NCI-H82 treated with DMSO at 0.1 percent for 48 hours (cell line): ENCODE data around the gene IL27RA.

Experiments used
- DNase-seq: peaks from one replicate; lab custom pipeline; 2025; ENCODE audit not compliant: unreplicated experiment; lab: John Stamatoyannopoulos, UW

IL27RA gene

DNA sequence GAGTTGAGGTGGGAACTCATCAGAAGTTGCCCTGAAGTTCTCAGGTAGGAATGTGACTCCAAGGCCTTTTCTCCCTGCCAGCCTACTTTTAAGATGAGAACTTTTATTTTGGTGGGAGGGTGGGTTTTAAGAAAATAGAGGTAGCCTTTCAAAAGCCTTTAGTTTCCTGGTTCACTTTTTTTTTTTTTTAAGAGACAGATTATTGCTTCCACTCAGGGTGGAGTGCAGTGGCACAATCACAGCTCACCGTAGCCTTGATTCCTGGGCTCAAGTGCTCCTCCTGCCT, 51.1 kb downstream of the IL27RA start:
- DNase-seq = no peak

DNA sequence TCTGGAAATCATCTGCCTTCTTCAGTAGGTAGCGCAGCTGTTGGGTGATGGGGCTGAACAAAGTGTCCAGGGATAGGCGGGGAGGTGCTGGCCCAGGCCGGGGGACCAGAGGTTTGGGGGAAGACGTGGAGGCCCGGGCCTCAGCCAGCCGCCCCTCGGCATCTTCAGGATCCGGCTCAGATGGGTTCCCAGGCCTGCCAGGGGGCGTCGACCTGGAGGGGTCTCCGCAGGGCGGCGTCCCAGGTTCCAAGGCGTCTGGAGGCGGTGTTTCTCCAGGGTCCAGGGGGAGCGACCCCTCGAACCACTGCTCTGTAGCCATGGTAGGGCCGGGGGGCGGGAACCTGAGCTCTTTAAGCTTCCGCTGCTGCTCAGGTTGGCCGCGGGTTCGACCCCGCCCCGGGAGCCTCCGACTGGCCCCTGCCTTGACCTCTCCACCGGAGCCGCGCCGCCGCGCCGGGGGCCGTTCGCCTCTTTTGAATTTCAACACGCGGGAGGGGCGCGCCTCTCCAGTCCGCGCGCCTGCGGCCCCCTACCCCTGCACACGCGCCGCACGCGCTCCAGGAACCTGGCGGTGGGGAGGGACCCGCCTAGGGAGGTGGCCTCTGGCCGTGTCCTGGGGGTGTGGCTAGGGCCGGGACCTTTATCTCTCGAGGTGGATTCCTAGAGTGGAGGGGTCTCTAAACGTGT, 53.9 kb downstream of the IL27RA start, which contains the start of gene C19orf67:
Gene C19orf67, minus strand, starts transcription at position 475 of the 687 bp plus-strand sequence. Its CDS starts 156 bp downstream, at position 319.
- DNase-seq = no peak

DNA sequence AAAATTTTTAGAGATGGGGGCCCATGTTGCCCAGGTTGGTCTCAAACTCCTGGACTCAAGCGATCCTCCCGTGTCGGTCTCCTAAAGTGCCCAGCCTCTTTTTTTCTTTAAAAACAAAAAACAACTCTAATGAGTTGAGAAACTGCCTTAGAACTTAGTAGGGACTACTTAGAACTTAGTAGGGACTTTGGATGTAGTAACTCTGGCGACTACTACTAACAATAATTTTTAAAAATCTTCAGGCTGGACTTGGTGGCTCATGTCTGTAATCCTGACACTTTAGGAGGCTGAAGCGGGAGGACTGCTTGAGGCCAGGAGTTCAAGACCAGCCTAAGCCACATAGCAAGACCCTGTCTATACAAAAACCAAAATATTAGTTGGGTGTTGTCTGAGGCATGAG, 54.5 kb downstream of the IL27RA start:
- no peak for DNase-seq

DNA sequence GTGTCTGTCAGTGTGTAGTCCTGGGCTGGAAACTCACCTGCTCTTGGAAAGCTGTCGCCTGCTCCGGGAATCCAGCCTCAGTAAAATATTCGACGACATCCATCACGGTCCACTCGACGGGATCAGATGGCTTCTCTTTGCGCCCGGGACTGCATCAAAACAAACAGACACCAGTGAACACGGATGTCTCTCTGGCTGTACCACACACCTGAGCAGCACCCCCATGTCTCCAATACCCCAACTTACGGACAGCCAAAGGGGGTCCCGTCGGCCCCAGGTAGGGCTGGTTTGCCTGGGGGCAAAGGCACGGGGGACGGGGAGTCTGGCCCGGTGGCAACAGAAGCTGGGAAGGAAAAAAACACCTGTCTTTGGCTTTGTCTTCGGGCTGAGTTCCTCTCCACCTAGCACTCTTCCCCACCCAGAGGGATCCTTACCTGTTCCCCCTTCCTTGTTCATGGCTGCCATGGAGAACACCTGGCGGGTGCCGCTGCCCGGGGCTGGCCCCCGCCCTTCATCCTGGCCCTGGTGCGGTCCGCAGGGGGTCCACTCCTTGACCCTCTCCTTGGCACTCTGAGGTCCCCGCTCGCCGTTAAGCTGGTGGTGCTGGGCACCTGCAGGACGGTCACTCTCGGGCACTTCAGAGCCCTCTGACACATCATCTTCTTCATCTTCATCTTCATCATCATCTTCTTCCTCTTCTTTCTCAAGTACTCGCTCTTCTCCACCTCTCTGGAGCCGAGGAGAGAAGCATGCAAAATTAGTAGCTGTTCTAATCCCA, 57.3 kb downstream of the IL27RA start:
- no peak for DNase-seq

DNA sequence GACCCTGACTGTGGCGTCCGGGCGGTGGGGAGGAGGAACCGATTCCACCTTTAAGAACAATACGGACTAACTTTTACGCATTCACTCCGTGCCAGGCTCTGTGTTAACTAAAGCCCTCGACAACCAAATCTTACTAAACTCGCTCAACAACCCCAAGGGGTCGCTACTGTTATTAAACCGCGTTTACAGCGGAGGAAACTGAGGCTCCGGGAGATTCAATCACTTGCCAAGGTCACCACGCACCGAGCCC, 57.8 kb downstream of the IL27RA start:
- no peak for DNase-seq

DNA sequence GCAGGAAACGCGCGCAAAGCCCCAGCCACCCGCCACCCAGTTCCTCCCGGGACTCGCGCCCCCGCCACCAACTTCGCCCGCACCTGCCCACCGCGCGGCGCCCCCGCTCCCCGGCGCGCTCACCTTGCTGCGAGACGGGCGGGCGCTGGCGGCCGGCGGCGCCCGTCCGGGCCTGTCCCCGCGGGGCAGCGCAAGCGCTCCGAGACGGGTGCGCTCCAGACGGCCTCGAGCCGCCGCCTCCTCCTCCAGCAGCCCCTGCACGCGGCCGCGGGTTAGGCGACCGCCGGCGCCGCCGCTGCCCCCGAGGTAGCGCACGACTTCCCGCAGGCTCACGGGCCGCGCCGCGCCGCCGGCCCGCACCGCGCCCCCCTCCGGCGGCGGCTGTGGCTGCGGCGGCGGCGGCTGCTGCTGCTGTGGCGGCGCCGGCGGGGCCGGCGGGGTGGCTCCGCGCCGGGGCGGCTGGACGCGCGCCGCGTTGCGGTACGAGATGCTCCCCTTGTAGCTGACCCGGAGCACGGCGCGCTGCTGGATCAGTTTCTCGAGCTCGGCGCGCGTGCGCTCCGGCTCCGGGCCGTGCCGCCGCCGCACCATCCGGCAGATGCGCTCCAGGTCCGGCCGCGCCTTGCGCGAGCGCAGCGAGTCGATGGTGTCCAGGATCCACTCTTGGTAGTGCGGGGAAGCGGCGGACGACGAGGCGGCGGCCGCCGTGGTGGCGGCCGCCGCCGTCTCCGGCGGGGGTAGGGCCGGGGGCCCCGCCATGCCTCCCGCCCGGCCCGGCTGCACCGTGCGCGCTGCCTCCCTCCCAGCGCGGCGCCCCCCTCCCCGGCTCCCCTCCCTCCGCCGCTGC, 58.3 kb downstream of the IL27RA start:
- DNase-seq = no peak

DNA sequence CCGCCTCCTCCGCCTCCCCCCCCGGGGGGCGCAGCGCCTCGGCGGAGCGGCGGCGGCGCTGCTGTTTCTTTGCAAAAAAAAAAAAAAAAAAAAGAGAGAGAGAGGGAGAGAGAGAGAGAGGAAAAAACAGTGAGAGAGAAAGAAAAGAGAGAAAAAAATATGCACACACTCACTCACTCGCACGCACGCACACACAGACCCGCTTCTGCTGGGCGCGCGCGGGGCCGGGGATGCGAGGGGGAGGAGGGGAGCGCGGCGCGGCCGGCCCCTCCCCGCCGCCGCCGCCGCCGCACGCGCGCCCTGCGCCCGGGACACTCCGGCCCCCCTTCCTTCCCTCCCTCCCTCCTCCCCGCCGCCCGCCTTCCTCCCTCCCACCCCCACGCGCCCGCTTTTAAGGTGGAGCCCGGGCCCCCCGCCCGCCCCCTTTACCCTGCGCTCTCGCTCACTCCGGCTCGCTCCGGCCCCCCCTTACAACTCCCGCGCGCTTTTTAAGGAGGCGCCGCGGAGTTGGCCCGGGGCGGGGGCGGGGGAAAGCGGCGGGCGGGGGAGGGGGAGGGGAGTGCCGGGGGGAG, 59.0 kb downstream of the IL27RA start, which contains the start of gene SAMD1:
Gene SAMD1, minus strand, starts transcription at position 243 of the 572 bp plus-strand sequence.
- peak; percentile 88 for DNase-seq

DNA sequence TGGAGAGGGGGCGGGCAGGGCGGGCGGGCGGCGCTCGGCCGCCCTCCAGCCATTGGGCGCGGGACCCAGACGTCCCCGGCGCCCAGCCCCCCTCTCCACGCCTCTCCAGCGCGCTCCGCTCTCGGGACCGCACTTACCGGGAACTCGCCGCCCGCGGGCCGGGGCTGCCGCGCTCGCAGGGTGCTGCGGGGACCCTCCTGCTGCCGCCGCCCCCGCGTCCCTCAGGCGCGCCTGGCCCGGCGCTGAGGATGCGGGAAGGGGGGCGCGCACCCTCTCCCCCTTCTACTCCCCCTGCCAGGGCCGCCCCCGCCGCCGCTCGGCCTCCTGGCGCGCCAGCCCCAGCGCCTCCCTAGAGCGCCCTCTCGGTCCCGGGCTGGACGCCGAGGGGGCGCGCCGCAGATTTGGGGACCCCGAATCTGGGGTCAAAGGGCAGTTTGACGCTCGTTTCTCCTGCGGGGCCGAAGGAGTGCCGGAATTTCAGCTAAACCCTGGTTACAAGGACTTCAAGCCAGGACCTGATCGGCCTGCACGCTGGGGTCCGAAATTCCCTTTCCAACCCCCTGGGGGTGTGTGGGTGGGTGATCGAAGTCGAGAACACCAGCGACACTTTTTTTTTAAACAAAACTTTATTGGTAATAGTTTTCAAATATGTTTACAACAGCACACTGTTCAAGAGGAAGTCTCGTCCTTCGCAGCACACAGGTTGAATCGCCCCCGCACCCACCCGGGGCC, 59.7 kb downstream of the IL27RA start:
- DNase-seq = peak; percentile 65

DNA sequence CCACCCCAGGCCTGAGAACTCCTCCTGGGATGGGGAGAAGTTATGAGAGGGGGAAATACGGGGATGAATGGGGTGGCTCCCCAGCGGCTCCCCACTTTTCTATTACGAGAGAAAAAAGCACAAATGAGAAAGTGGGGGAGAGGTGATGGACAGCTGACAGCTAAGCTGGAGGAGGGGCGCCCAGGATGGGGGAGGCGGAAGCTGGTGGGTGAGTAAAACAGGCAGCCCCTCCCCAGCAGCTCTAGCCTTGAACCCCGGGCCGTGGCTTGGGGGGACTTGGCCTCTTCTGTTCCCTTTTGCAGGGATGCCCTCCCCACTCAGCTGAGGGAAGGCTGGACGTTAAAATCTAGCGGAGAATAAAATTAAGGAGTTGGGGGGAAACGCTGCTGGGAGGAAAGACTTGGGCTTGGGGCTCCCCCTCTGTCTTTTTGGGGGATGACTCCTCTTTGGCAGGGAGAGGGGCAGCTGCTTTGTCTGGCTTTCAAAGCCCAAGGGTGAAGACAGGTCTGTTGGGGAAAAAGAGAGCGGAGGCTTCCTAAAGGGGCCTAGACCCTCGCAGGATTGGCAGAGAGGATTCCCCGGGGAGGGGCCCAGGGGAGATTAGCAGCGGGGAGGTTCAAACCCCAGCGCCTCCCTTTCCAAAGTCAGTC, 60.4 kb downstream of the IL27RA start:
- DNase-seq = peak; percentile 51

DNA sequence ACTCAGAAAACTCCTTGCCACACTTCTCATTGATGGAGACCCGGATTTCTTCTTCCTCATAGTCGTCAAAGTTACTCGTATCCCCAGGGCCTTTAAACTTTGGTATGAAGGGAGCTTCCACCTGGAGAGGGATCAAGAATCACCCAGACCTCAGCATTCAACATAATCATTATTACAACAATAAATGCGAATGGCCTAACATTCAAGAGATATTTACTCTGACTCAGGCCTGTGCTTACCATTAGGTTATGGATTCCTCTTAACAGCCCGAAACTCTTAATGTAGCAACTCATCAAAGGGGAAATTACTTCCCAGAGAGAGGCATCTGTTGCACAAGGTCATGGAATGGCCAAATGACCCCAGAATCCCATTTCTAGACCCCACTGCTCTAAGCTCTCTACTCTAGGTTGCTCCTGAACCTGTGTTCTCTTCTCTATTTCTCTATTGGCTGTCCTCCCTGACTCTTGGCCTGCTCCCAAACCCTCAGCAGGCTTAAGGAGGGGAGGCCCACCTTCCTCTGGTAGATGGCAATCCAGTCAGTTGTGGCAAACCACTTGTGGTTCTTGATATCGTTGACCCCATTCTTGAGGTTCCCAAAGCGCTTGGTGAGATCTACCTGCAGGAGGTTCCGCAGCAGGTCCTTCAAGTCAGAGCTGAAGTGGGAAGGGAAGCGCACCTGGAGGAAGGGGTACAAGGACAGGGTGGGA, 61.7 kb downstream of the IL27RA start:
- no peak for DNase-seq

DNA sequence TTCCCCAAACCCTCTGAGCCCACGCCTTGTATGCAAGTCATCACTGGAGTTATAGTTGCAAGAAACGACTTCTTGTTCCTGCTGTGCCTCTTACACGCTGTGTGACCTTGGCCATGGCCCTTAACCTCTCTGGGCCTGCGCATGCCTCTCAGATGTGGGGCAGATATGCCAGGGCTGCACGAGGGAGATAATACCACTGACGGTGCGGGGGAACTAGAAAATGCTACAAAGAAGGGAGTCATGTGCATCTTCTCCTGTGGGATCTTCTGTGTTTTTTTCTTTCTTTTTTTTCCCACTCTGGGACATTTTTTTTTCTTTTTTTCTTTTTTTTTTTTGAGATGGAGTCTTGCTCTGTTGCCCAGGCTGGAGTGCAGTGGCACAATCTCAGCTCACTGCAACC, 63.3 kb downstream of the IL27RA start:
- DNase-seq = no peak

DNA sequence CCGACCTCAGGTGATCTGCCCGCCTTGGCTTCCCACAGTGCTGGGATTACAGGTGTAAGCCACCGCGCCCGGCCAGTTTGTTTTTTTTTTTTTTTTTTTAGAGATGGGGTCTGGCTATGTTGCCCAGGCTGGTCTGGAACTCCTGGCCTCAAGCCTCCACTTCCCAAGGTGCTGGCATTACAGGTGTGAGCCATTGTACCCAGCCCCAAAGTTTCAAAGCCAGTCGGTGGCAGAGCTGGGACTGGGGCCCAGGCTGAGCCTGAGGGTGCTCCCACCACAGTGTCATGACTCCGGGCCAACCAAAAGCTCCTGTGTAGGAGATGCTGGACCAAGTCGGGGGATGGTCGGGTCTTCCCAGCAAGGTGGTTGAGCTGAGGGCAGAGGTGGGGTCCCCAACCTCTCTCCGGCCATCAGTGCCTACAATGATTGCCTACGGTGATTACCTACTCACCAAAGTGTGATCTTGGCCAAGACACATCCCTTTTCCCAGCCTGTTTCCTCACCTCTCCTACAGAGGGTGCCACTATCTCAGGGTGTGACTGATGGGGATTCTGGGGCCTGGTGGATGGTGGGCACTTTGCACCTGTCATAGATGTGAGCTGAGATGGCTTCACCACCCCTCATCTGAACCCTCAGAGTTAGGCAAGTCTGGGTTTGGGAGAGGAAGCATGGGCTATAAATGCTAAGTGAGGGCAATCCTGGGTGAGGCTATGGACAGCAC, 64.9 kb downstream of the IL27RA start:
- DNase-seq = no peak

DNA sequence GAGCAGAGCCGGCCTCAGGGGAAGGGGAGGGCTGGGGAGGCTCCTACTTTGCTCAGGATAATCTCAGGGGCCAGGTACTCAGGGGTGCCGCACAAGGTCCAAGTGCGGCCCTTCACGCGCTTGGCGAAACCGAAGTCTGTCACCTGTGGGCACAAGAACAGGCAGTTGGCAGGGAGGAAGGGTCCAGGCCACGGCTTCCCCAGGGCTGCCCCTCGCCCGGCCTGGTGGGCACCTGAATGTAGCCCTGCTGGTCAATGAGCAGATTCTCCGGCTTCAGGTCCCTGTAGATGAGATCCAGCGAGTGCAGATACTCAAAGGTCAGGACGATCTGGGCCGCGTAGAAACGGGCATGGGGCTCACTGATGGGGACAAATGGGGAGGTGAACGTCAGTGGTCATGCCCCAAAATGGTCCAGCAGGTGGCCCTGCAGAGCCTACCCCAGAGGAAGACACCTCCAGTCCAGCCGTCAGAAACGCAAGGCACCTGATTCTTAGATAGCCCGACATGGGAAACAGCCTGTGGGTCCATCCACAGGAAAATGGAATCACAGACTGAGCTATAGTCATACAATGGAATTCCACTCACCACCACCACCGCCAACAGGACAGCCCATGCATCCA, 66.1 kb downstream of the IL27RA start:
- DNase-seq = no peak

DNA sequence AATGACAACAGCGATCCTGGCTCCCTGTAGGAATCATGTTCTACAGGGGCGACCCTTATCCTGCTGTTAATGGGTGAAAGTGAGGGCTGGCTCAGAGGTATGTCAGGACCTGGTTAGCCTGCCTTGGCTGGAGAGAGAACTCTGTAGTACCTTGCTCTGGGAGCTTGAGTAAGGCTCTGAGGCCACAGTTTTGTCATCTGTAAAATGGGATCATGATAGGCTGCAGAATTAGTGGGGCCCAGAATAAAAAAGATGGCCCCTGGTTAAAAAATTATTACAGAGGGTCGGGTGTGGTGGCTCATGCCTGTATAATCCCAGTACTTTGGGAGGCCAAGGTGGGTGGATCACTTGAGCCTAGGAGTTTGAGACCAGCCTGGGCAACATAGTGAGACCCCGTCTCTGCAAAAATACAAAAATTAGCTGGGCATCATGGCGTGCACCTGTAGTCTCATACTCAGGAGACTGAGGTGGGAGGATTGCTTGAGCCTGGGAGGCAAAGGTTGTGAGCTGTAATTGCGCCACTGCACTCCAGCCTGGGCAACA, 69.5 kb downstream of the IL27RA start:
- no peak for DNase-seq

DNA sequence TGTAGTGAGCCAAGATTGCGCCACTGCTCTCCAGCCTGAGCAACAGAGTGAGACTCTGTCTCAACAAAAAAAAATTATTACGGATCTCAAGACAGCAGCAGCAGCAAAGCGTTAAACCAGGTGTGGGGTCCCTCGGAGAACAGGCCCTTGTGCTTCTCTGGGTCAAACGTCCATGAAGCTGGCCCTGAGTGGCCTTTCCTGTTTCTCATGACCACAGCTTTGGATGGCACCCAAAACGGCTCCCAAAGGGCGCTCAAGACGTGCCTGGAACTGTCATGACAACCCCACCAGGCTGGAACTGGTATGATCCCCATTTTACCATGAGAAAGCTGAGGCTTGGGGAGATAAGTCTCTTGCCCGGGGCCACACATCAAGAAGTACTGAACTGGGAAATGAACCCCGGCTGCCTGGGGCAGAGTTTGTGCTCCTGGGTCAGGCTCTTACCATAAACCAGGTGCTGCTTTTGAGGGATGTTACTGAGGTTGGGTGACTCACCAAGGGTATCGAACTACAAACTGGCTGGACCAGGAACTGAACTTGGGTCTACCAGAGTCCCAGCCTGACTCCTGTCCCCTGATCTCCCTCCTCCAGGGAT, 70.6 kb downstream of the IL27RA start:
- no peak for DNase-seq

DNA sequence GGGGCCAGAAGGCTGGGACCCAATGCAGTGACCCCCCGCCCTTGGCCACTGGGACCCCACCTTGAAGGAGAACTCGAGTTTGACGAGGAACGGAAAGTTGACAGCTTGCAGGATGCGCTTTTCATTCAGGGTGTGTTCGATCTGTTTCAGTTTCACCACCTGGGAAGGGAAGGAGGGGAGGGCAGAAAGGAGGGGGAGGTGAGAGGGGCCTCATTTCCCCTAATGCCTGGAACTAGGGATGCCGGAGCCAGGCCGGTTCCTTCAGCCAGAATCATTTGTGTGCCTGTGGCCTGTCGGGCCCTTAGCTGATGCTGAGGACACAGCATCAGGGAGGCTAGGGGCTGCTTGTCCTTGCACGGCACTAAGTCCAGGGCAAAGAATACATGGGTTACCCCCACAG, 71.2 kb downstream of the IL27RA start:
- DNase-seq = no peak
